ENCODE data around the gene ITGA6.

The ITGA6 gene

GRCh38 chr2:172438741-172439508 is 11.5 kb downstream of the ITGA6 start:
- DNase-seq (ENCODE audit: low read depth in 1 of 2, low spot score in 1 of 2), result no peak

GRCh38 chr2:172439509-172439860 is 12.1 kb downstream of the ITGA6 start:
- in situ Hi-C loops (cut with HindIII; ENCODE audit: low pct_unique_long_range_greater_than_20kb, low sequenced_read_pairs), result no loop called here
- DNase-seq (ENCODE audit: low read depth in 1 of 2, low spot score in 1 of 2), result no peak
- no peak for TF ChIP-seq JUND (IDR thresholded peaks at IDR 0.05; ENCODE audit: low read depth)

More at GRCh38 chr2:172438741-172439508, 11.5 kb downstream of the ITGA6 start:
- TF ChIP-seq JUND (IDR thresholded peaks at IDR 0.05; ENCODE audit: low read depth), result no peak
- in situ Hi-C loops (cut with HindIII; ENCODE audit: low pct_unique_long_range_greater_than_20kb, low sequenced_read_pairs), result no loop called here

- no peak for DNase-seq (ENCODE audit: low read depth in 1 of 2, low spot score in 1 of 2)
- in situ Hi-C loops (cut with HindIII; ENCODE audit: low pct_unique_long_range_greater_than_20kb, low sequenced_read_pairs), result no loop called here
- TF ChIP-seq JUND (IDR thresholded peaks at IDR 0.05; ENCODE audit: low read depth), result no peak
Observed at GRCh38 chr2:172439911-172440310, 12.5 kb downstream of the ITGA6 start.

GRCh38 chr2:172440795-172441194 is 13.4 kb downstream of the ITGA6 start:
- no peak for TF ChIP-seq JUND (IDR thresholded peaks at IDR 0.05; ENCODE audit: low read depth)
- DNase-seq (ENCODE audit: low read depth in 1 of 2, low spot score in 1 of 2), result no peak
- in situ Hi-C loops (cut with HindIII; ENCODE audit: low pct_unique_long_range_greater_than_20kb, low sequenced_read_pairs), result no loop called here

GRCh38 chr2:172442072-172442895 is 14.9 kb downstream of the ITGA6 start:
- no peak for DNase-seq (ENCODE audit: low read depth in 1 of 2, low spot score in 1 of 2)
- in situ Hi-C loops (cut with HindIII; ENCODE audit: low pct_unique_long_range_greater_than_20kb, low sequenced_read_pairs), result no loop called here
- TF ChIP-seq JUND (IDR thresholded peaks at IDR 0.05; ENCODE audit: low read depth), result no peak

- no peak for TF ChIP-seq JUND (IDR thresholded peaks at IDR 0.05; ENCODE audit: low read depth)
- DNase-seq (ENCODE audit: low read depth in 1 of 2, low spot score in 1 of 2), result no peak
- in situ Hi-C loops (cut with HindIII; ENCODE audit: low pct_unique_long_range_greater_than_20kb, low sequenced_read_pairs), result no loop called here
Observed at GRCh38 chr2:172445851-172446250, 18.5 kb downstream of the ITGA6 start.

- TF ChIP-seq JUND (IDR thresholded peaks at IDR 0.05; ENCODE audit: low read depth), result no peak
- no peak for DNase-seq (ENCODE audit: low read depth in 1 of 2, low spot score in 1 of 2)
- in situ Hi-C loops (cut with HindIII; ENCODE audit: low pct_unique_long_range_greater_than_20kb, low sequenced_read_pairs), result no loop called here
Observed at GRCh38 chr2:172446474-172447063, 19.2 kb downstream of the ITGA6 start.

GRCh38 chr2:172447811-172448493 is 20.6 kb downstream of the ITGA6 start:
- no peak for TF ChIP-seq JUND (IDR thresholded peaks at IDR 0.05; ENCODE audit: low read depth)
- no peak for DNase-seq (ENCODE audit: low read depth in 1 of 2, low spot score in 1 of 2)
- in situ Hi-C loops (cut with HindIII; ENCODE audit: low pct_unique_long_range_greater_than_20kb, low sequenced_read_pairs), result no loop called here

- in situ Hi-C loops (cut with HindIII; ENCODE audit: low pct_unique_long_range_greater_than_20kb, low sequenced_read_pairs), result no loop called here
- no peak for TF ChIP-seq JUND (IDR thresholded peaks at IDR 0.05; ENCODE audit: low read depth)
- peak in 1 of 2 experiments; percentile 53 for DNase-seq (ENCODE audit: low read depth in 1 of 2, low spot score in 1 of 2)
Observed at GRCh38 chr2:172448544-172449267, 21.3 kb downstream of the ITGA6 start.

- no peak for TF ChIP-seq JUND (IDR thresholded peaks at IDR 0.05; ENCODE audit: low read depth)
- in situ Hi-C loops (cut with HindIII; ENCODE audit: low pct_unique_long_range_greater_than_20kb, low sequenced_read_pairs), result no loop called here
- DNase-seq (ENCODE audit: low read depth in 1 of 2, low spot score in 1 of 2), result no peak
Observed at GRCh38 chr2:172449911-172450550, 22.6 kb downstream of the ITGA6 start.

- no peak for DNase-seq (ENCODE audit: low read depth in 1 of 2, low spot score in 1 of 2)
- in situ Hi-C loops (cut with HindIII; ENCODE audit: low pct_unique_long_range_greater_than_20kb, low sequenced_read_pairs), result no loop called here
- TF ChIP-seq JUND (IDR thresholded peaks at IDR 0.05; ENCODE audit: low read depth), result no peak
Observed at GRCh38 chr2:172451923-172452322, 24.5 kb downstream of the ITGA6 start.
